ENCODE data around the gene MMP26. TPM values are rescaled to one million over a fixed set of nuclear protein-coding genes. Genes with fewer than 3 reads are reported as not detected.

Gene MMP26
- total and polyA plus RNA-seq, 10 of the 15 experiments (the other 5 are each of a cell fraction or from before 2014, with no cell fraction given): not detected

DNA sequence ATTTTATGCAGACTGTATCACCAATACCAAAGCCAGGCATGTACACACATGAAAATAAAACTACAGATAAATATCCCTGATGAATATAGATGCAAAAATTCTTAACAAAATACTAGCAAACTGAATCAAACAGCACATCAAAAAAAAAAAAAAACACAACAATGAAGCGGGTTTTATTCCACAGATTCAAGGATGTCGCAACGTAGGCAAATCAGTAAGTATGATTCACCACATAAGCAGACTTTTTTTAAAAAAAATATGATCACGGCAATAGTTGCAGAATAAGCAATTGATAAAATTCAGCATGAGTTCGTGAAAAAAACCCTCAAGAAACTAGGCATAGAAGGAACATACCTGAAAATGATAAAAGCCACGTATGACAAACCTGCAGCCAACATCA is 43.9 kb downstream of the MMP26 start:
- RAD21 ChIA-PET (ENCODE audit: unreplicated experiment): no interaction called here
- Histone ChIP-seq H3K4me2 (ENCODE audit: control insufficient read depth, insufficient read depth) (no peak overlapping the region), H3K9me3 (replicated peaks; ENCODE audit: control insufficient read depth, insufficient read depth, low read length) (no peaks in the 10 kb centered on the region), H3K4me3 (no peak overlapping the region), H3K9ac (ENCODE audit: control insufficient read depth, insufficient read depth, low read length) (no peak overlapping the region), H3K79me2 (ENCODE audit: control insufficient read depth, insufficient read depth, low read length) (no peaks in the 10 kb centered on the region), H3K36me3 (ENCODE audit: control insufficient read depth in 2 of 2, insufficient read depth in 2 of 2, low read length in 1 of 2) (no peaks in the 10 kb centered on the region), H2AFZ (ENCODE audit: control insufficient read depth, low read depth, low read length) (no peak overlapping the region), H3K27ac (ENCODE audit: control insufficient read depth, insufficient read depth) (no peak overlapping the region), H3K4me1 (ENCODE audit: control insufficient read depth, insufficient read depth, low read length) (no peaks in the 10 kb centered on the region), H4K20me1 (ENCODE audit: control insufficient read depth, insufficient read depth) (no peaks in the 10 kb centered on the region), H3K27me3 (replicated peaks in 1 of 2; ENCODE audit: control insufficient read depth in 2 of 2, insufficient read depth in 2 of 2, low read length in 1 of 2) (no peaks in the 10 kb centered on the region)
- in situ Hi-C loops (cut with MboI): no loop called here
- ATAC-seq (no peak), FAIRE-seq (no peak), DNase-seq (ENCODE audit: low read depth, low spot score) (no peak)
- CTCF ChIA-PET: no interaction called here
- no TSS peak for BruUV-seq (replicated peaks)
- WGBS (ENCODE audit: insufficient coverage, insufficient replicate concordance, low lambda C conversion rate, missing lambda C conversion rate): 46% methylated on average over 6 of the region's 6 CpGs
- intact Hi-C loops (cut with micrococcal nuclease; ENCODE audit: unreplicated experiment): no loop called here
- TF ChIP-seq PAX8 (IDR thresholded peaks at IDR 0.05) (no peak), GATAD2B (conservative IDR thresholded peaks at IDR 0.05; ENCODE audit: low read depth) (no peak), GABPA (IDR thresholded peaks at IDR 0.05; ENCODE audit: low read depth) (no peak), ZSCAN29 (IDR thresholded peaks at IDR 0.05) (no peak), SRF (IDR thresholded peaks at IDR 0.05; ENCODE audit: low read depth in 2 of 2, low read length in 2 of 2) (no peak), MXI1 (IDR thresholded peaks at IDR 0.05; ENCODE audit: low read depth, low read length) (no peak), BMI1 (IDR thresholded peaks at IDR 0.05; ENCODE audit: borderline replicate concordance) (no peak), E2F8 (IDR thresholded peaks at IDR 0.05; ENCODE audit: low read depth, partially characterized antibody) (no peak), CREM (IDR thresholded peaks at IDR 0.05; ENCODE audit: low read depth) (no peak), ZNF207 (IDR thresholded peaks at IDR 0.05; ENCODE audit: borderline replicate concordance) (no peak)
- TF ChIP-seq, protein P1, sequence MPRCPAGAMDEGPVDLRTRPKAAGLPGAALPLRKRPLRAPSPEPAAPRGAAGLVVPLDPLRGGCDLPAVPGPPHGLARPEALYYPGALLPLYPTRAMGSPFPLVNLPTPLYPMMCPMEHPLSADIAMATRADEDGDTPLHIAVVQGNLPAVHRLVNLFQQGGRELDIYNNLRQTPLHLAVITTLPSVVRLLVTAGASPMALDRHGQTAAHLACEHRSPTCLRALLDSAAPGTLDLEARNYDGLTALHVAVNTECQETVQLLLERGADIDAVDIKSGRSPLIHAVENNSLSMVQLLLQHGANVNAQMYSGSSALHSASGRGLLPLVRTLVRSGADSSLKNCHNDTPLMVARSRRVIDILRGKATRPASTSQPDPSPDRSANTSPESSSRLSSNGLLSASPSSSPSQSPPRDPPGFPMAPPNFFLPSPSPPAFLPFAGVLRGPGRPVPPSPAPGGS (IDR thresholded peaks at IDR 0.05; ENCODE audit: borderline replicate concordance, insufficient read depth, low read depth, low read length, poor library complexity, severe bottlenecking): no peak
- TF ChIP-seq, protein P2, sequence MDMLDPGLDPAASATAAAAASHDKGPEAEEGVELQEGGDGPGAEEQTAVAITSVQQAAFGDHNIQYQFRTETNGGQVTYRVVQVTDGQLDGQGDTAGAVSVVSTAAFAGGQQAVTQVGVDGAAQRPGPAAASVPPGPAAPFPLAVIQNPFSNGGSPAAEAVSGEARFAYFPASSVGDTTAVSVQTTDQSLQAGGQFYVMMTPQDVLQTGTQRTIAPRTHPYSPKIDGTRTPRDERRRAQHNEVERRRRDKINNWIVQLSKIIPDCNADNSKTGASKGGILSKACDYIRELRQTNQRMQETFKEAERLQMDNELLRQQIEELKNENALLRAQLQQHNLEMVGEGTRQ (IDR thresholded peaks at IDR 0.05; ENCODE audit: borderline replicate concordance, low read depth, low read length): no peak
- SMC1A ChIA-PET (ENCODE audit: uncharacterized antibody, unreplicated experiment): no interaction called here
- POLR2A ChIA-PET: no interaction called here
